ENCODE results near the gene ZNF536.
"Not testable (repeated sequence)": the region's sequence is repeated elsewhere in the genome, so short reads cannot be mapped to it uniquely, and the experiment has no call there.

Gene ZNF536

DNA sequence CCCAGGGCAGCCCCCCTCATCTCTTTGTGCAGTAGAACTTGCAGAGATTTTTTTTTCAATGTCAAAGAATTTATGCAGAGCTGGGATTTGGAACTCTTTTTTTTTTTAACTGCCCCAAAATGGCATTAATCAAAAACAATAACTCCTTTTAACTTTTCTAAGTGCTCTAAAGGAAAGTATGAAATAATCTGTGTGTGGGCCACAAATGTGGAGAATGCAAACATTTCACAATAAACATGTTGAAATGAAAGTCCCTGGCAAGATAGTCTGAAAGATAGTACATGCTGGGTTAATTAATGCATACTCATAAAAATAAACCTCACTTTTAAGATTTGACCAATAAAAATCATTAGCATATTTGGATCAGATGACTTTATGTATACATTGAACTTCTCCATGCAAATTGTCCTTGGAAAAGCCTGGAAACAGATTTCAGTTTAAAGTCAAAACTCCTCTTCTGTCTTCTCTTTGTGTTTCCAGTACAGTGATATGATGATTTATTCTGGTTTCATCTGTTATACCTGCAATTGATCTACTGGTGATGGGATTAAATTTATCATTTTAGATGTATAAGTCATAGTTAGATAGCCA, 30.5 kb upstream of the ZNF536 start:
- DNase-seq (ENCODE audit: low read depth) = no peak

DNA sequence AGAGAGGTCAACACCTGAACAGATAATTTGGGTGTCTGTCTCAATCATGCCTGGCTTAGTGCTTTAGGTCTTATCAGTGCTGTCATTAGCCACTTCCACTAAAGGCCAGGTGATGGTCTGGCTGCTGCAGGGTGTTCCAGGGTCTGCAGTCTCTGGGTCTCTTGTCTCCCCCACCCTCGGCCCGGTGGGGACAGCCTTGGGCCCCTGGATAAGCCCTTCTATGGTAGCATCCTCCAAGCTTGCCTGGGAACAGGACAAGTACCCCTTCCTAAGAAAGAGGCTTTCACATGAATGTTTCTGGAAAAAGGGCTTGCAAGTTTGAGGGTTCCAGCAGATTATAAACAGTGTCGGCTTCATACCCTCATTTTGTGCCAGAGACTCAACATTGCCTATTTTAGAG, 29.3 kb upstream of the ZNF536 start:
- DNase-seq (ENCODE audit: low read depth) = no peak

DNA sequence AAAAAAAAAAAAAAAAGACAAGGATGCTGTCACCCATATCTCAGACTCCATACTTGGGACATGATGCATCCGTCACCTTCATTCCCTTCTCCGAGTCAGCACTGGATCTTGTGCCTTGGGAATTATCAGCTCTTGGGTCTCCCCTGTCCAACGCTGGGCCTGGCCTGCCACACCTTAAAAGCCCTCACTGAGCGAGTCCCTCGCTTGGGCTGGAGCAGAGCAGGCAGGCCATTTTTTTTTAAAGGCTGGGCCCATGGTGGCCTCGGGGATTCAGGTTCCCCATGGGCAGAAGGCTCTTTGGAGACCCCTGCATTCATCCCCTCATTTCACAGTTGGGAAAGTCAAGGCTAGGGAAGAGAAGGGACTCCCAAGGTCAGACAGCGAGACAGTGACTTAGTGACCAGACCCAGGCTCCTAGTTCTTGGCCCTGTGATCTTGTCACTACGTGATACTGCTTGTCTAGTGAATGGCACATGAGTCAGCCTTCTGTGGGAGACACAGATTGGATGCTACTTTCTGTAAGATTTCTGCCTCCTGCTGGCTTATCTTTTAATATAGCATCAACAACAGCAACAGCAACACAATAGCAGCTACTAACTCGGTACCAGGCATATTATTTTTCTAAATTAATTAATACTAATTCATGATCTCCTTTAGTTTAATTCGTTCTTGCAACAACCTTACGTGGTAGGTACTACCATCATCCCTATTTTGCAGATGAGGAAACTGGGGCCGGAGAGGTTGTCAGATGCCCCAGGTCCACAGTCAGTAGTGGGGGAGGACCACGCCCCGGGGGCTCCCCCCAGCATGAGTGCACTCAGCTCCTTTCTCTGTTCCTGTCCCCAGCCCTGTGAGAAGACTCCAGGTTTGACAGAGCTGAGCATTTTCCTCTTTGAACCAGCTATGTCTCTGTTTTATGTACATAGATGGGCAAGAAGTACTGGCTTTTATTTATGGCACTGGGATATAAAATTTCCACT, 27.4 kb upstream of the ZNF536 start:
- no peak for DNase-seq (ENCODE audit: low read depth)

DNA sequence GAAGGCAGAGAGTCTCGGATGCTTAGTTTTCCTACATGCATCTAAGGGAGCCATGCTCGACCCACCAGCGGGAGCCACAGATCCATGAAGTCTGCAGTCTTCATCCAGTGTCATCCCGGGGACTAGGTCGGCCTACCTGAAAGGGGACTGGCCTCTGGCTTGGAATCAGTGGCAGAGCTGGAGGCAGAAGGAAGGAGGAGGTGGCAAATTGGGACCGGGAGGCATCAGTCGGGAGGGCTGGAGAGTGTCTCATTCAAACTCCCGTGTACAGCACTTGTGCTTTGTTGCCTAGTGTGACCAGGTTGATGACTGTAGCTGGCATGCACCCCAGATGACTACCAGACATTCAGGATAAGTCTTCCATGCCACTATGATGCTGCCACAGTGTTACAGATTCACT, 26.5 kb upstream of the ZNF536 start:
- no peak for DNase-seq (ENCODE audit: low read depth)

DNA sequence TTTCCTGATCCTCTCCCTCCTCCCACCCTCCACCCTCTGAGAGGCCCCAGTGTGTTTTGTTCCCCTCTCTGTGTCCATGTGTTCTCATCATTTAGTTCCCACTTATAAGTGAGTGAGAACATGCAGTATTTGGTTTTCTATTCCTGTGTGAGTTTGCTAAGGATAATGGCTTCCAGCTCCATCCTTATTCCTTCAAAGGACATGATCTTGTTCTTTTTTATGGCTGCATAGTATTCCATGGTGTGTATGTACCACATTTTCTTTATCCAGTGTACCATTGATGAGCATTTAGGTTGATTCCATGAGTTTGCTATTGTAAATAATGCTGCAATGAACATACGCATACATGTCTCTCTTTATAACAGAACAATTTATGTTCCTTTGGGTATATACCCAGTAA, 25.7 kb upstream of the ZNF536 start:
- DNase-seq (ENCODE audit: low read depth) = not testable (repeated sequence)

DNA sequence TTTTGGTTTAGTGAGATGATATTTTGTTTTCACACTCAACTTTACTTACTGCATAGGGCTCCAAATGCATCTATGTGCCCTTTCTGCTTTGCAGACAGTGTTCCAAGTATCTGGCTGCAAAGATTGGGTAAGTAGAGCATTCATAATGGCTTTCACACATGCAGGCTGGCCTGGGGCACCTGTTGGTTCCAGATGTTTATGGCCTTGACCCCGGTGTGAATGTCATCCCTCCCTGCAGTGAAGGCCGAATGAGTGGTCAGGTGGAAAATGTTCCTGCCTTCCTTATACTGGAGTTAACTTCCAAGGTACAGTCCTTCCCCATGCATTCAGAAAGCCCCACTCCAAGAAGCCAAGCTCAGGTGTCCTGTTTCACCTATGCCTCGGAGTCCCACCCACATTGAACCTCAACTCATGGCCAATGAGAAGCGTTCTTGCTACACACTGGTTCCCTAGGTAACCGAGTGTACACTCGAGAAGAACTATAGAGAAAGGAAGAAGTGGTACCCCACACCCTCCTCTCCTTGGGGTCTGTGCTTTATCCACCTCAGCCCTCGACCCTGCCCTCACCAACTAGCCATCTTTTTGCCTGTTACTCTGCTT, 23.0 kb upstream of the ZNF536 start:
- DNase-seq (ENCODE audit: low read depth) = no peak

DNA sequence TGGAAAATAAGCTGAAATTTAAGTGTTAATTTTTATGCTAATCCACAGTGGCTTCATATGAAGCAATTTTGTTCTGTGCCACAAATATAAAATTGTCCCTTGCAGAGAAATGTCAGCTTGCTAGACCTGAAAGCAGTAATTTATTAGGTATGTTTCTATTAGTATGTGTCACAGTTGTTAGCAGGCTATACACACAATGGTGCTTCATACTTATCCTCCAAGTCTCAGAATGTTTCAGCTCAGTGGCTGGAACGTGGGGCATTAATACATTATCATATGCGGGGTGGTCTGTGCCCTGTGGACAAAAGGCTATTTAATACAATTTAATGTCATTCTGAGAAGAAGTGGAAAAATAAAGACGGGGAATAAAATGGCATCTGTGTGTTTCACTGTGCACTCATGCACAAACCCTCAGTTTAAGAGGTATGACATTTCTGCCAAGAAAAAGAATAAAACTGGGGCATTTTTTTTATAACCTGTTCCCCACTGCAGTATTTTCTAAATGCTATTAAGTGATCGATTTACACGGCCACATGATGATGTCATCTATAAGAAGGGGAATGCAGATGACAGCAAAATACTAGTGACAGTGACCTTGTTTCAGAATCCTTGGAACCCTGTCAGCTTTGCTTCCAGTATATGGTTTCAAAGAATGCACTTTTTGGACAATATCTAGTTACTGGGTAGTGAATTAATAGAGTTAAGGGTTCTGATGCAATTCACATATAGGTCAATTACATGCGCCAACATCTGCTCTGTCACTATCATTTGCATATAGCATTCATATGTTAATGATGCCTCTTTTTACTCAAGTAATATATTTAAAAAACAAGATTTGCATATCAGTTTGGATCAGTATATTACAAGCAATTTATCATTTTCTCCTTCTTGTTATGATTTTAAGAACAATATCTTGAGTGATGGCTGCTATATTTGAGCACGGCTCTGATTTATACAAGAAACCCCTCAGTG, 21.2 kb upstream of the ZNF536 start:
- DNase-seq (ENCODE audit: low read depth) = no peak

DNA sequence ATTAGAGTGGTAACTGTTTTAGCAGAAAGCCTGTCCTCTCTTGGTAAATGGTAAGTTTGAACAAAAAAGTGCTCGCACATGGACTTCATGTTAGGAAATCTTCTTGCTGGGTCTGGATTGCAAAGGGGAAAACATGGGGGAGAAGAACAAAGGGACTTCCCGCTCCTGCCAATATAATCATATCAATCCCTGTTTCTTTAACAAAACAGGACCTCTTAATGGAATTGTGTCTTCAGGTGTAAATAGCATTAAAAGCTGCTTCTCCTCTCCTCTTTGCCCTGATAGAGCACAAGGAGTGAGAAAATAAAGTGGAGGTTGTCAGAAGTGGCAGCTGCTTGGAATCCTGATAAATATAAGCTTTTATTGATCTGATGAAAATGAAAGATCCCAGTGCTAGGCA, 20.4 kb upstream of the ZNF536 start:
- no peak for DNase-seq (ENCODE audit: low read depth)

DNA sequence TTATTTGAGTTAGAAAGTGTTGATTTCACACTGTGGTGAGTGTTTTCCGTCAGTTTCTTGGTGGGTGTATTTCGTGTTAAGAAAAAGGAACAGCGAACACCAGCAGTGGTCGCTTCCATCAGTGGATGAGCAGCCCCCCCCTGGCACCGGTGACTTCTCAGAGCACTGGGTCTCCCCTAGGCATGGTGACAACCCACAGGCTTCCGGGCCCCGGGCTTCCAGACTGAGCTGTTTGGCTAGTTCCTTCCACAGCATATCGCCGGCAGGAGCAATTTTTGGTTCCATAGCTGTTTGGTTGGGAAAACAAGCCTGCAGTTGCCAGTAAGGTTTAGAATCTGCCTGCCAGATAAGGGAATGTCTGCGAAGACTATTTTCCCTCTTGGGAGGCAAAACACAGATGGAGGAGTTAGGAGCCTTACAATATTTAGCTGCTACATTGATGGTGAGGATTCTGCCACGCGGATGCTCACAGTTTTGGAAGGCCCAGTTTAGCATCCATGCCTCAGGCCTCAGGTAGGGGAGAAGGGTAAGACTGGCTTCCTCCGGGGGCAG, 18.7 kb upstream of the ZNF536 start:
- DNase-seq (ENCODE audit: low read depth) = no peak

DNA sequence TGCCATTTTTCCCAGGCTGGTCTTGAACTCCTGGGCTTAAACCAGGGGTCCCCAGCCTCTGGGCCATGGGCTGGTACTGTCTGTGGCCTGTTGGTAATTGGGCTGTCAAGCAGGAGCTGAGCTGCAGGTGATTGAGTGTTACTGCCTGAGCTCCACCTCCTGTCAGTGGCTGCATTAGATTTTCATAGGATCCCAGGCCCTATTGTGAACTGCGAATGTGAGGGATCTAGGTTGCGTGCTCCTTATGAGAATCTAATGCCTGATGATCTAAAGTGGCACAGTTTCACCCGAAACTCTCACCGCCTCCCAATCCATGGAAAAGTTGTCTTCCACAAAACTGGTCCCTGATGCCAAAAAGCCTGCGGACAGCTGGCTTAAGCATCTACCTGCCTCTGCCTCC, 16.6 kb upstream of the ZNF536 start:
- DNase-seq (ENCODE audit: low read depth) = no peak

DNA sequence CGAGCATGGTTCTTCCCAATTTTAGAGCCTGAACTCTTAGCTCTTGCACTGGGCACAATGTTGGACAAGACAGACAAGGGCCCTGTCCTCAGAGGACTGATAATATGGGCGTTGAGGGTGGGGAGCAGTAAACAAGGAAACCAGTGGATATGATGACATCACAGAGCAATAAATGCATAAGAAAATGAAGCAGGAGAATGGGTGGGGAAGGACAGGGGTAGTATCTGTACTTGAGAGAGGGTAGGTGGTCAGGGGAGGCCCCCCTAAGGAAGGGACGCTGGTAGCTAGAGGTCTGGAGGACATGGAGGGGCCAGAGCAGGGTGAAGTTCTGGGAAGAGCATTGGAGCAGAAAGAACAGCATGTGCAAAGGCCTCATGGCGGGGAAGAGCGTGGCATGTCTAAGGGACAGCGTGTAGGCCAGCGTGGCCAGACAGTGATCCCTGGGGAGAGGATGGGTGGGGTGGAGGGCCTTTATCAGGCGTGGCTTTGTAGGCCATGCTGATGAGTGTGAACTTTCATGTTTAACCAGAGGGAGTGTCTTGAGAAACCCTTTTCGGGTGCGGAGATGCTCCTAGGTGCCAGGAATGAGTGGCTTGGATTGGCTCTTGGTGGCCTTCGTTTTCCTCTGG, 15.1 kb upstream of the ZNF536 start:
- DNase-seq (ENCODE audit: low read depth) = no peak

DNA sequence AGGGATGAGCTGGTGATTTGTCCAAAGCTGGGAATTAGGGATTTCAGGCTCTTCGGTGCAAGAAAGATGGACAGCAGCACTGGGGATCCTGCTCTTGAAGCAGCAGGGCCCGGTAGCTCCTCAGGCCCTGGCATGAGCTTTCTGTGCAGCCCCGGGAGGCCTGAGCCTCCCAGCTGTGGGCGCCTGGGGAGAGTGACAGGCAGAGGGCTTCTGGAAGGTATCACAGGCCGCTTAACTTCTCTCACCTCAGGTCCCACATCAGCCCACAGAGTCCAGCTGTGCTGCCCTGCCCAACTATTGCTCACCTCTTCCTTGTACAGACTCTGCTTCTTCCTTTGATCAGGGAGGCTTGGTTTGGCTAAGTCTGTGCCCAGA, 14.6 kb upstream of the ZNF536 start:
- no peak for DNase-seq (ENCODE audit: low read depth)

DNA sequence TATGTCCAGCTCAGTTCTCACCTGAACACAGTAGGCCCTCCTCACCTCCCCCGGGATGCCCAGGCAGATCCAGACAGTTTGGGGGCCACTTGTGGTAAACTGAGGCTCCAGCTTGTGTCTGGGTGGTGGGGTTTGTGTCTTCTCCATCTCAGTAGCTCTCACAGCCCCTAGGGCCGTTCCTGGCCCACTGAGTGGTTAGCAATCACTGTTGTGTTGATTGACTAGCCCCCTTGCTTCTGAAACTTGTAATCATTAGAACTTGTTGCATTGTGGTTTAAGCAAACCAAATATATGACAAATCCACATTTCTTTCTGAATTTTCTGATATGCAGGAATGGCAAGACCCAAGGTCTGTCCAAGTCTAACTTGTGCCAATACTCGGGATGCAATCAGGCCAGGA, 13.9 kb upstream of the ZNF536 start:
- no peak for DNase-seq (ENCODE audit: low read depth)

DNA sequence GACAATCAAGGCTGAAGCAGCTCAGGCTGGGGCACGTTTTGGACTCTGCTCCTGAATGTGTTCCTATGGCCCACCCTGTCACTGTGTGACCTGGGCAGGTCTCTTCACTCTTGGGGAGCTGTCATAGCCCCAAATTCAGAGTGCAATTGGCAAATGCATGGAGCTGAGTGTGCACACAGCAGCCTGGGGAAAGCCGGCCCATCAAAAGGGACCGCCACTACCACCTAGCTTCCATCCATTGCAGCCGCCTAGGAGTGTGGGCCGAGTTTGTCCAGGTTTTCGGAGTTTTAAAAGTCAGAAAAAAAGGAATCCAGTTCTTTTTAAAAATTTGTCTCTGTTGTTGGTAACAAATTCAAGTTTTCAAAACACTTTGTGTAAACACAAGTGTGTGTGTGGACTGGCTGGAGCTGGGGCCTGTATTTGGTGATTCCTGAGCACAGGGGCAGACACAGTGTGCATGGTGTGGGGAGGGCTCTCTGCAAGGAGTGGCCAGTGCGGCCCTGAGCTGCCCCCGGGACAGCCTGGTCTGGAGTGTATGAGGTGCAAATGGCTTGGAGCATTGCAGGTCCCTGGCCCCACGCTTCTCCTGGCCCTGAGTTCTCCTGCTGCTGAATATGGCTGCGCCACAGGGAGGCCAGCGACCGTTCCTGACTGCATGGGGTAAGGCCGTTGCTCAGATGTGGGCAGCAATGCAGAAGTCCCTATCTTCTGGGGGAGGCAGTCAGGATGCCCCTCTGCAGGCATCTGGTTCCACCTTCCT, 13.2 kb upstream of the ZNF536 start:
- no peak for DNase-seq (ENCODE audit: low read depth)

DNA sequence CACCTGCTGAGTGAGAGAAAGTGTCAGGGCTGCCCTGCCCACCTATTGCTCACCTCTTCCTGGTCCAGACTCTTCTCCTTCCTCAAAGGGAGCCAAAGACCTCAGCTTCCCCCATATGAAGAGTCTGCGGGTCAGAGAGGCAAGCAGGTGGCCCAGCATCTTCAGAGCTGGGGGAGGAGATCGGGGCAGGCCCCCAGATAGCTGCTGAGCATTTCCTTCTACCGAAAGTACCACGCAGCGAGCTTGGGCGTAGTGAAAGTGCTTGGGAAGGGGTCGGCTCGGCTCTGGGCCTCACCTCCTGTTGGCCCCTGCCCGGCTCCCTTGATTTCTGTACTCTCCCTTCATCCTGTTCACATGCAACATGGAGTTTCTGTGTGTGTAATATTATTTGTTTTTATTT, 12.2 kb upstream of the ZNF536 start:
- DNase-seq (ENCODE audit: low read depth) = no peak

DNA sequence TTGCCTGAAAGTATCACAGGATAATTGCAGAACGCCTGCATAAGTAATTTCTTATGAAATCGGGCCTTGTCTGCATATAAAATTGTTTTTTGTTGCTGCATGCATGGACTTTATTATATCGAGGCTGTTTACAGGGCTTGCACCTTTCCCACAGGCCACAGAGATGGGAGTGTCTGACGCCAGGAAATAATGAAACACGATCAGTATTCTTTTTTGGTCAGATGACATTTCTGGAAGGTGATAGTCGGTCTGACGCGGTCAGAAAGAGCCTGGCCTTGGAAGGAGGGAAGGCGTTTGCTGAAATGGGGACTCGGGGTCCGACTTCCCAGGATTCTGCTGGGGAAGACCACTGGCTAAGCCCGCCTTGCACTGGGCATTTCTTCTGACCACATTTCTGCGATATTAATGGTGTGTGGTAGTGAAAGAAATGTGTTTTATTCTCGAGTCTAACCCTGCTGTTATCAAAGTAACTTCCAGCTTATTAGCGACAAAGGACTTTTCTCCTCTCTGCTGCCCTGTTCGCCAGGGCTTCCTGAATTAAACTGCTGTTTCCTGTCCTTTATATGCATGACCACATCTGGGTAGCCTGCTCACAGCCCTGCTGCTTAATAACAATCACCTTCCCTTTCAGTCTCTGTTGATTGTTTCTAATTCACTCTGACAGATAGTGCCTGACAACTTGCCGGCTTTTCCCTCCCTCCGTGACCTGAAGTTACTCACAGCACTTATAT, 11.6 kb upstream of the ZNF536 start:
- no peak for DNase-seq (ENCODE audit: low read depth)

DNA sequence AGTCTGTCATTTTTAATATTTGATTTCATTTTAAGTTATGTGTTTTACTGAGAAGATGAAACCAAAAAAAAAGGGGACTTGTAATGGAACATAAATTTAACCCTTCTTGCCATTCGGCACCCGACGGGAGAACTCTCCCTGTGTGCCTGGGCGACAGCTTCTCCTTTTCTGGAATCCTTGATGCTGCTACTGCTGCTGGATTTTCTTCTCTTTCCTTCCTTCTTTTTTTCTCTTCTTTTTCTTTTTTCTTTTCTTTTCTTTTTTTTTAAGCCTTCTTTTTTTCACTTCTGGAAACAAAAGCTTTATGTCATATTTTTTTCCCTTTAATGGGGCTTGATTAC, 11.1 kb upstream of the ZNF536 start:
- DNase-seq (ENCODE audit: low read depth) = no peak

DNA sequence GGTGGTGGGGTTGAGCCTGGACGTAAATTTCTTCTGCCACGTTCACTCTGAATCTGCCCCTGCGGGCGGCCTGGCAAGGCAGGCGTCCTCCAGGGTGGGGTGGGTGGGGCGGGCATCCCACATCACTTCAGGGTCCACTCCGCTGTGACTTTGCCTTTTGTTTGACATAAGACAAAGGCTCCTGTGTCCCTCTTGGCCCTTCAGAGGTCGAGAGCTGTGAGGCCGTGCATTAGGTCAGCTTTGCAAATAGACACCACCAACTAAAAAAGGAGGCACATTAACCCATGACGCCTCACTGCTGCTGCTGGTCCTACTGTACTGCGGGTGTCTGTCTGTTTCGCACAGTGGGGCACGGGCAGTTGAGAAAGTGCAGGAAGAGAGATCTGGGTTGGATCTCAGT, 10.5 kb upstream of the ZNF536 start:
- no peak for DNase-seq (ENCODE audit: low read depth)

DNA sequence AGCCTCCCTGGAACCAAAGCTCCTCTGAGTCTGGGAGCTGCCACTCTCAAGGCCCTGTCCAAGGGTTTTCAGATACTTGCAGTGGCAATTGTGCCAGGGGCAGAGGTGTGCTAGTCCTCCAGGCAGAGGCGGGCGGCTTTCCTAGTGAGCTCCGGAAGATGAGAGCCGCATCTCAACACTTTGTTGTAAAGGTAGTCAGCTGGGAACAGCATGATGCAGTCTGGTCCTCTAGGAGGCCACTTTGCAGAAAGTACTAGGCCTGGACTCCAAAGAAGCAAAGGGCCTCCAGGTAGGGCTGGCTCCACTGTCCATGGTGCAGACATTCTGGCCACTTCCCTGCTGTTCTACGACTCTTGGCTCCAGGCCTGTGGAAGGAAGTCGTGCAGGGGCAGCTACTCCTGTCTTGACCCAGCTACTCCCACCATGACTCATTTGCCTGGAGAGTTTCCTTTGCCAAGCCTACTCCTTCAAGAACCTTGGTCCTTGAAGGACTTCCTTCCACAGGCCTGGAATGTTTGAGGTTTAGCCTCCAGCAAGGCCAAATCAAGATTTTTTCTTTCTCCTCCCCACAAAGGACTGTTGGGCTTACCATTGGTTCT, 9.9 kb upstream of the ZNF536 start:
- no peak for DNase-seq (ENCODE audit: low read depth)

DNA sequence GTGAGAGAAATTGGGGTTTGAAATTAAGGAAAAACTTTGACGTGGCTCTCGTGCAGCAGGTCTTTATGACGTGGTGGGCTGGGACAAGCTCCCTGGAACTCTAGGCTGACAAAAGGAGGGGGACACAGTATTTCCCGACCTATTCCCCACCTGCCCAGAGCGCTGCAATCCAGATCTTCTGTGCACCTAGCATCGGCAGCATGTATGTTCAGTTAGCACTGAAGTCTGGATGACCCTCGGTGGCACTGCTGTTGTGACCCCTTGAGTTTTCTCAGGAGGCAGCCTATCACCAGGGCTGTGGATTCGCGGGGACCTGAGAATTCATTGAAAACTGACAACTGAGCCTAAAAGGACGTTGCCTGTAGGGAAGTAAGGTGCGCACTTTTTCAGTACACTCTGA, 9.1 kb upstream of the ZNF536 start:
- no peak for DNase-seq (ENCODE audit: low read depth)

All from iris pigment epithelial cell (primary cell).